HG03442 (cell line): ENCODE data around the gene HOXC6.

Source experiments
- ATAC-seq: cut with Tn5 transposase; IDR thresholded peaks from one replicate; pipeline ENCODE4 v1.9.1; 2021; ENCODE audit warnings: mild to moderate bottlenecking, moderate library complexity; ENCODE audit not compliant: unreplicated experiment

Gene HOXC6

GRCh38 chr12:53989227-53990113 lies 38.8 kb upstream of the HOXC6 start:
- no peak for ATAC-seq

- ATAC-seq = no peak
These were observed 37.7 kb upstream of the HOXC6 start for GRCh38 chr12:53990311-53991076.

DNA sequence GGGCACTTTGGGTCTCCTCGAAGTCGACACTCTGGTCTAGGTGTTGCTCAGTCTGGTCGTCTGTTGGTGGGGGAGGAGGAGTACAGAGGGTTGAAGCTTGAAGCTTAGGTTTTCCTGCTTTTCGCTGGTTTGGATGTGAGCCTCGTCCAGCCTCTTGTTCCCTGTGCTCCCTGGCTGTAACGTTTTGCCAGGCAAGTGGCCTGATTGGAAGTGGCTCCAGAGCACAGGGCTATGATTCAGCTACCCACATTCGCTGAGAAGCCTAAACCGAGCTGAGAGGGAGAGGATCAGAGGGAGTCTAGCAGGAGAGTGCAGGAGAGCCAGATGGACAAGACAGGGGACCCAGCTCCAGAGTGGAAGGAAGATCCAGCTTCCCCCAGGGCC lies 37.2 kb upstream of the HOXC6 start:
- ATAC-seq = no peak

- ATAC-seq = no peak
These were observed 35.8 kb upstream of the HOXC6 start for GRCh38 chr12:53992377-53992889.

DNA sequence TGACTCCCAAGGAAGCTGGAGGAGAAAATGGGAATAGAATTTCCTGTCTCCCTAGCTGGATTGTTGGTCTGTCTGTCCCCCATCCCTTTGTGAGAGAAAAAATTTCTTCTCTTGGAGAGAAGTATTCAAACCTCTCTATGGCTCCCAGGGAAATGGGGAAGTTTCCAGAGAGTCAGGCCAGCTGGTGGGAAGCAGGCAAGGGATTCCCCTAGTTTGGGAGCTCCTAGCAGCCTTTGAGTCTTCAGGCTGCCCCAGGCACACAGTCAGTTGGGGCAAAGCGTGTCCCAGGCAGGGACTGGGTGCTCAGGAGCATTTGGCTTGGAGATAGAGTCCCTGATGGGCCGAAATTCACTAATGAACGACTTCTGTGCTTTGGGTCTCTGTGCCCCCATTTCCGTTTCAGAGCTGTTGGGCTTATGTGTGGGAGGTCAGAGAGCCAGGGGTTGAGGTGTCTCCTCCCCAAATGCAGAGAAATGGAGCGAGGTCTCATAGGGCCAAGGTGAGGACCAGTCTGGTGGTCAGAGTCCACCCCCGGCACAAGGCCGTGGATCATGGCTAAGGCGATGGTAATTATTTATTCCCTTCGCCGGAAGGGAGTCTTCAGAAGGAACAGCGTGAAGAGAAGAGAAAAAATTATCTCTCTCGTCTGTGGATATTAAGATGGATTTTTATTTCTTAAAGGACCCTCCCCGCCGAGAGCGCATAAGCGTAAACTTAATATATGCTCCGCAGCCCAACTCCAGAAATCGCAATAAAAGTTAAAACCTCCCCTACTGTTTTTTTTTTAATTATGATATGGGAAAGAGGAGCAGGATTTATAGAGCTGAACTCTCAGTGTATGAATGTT lies 34.9 kb upstream of the HOXC6 start:
- ATAC-seq = no peak

DNA sequence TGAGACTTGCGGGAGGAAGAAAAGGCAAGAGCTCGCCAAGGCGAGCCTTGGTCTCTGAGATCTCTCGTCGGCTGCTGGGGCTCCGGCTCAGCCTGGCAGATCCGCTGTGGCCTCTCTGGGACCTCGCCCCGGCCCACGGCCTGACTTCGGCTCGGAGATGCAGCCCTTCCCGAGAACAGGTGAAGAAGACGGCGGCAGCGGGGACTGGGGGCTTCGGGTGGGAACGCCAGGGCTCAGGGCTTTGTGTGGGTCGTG lies 34.3 kb upstream of the HOXC6 start:
- no peak for ATAC-seq

GRCh38 chr12:53994264-53995001 lies 33.8 kb upstream of the HOXC6 start:
- no peak for ATAC-seq

DNA sequence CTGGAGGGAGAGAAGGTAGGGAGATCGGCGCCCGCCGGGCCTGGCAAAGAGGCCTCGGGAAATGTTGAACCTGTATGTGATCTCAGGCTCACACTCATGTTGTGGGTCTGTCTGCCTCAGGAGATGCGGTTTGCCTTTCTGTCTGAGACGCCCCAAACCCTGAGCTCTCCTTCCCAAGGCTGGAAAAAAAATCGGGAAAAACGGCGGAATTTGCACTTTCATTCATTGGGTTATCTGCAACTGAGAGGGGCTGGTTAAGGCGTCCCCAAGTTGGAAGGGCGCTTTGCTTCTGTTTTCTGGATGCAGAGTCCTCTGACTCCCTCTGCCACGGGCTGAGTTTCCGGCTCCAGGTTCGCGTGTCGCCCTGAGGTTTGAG lies 33.2 kb upstream of the HOXC6 start:
- ATAC-seq = no peak

DNA sequence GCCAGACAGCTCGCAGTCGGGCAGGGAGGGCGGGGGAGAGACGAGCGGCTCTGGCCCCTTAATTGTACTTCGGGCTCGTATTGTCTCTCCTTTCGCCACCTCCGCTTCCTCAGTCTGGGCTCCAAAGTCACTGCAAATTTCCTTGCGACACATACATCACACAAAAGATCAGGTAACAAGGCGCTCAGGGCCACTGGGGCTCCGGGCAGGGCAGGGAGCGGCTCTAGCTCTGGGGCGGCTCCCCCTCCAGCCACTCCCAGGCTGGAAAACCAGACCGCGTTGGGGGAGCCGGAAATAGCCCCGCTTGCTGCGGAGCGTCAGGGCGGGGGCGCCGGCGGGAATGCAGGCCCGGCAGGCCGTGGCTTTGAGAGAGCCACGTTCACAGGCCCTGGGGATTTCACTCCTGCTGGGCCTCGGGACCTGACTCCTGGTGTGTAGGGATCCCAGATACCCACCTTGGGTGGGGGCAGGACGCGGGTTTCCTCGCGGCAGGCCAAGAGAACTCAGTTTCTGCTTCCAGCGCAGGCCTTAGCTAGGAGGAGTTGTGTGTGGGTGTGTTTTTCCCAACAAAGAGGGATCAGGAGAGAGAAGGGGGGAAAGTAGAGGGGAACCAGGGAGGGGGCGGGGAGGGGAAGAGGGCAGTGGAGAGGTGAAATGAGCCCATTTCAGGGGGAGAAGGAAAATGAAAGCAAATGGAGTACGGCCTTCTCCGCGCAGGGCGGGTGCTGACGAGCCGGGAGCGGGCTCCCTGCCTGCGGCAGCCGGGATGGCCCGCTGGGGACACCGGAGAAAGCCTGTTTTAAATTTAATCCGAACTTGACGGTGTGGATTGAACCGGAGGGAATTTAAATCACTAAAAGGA lies 32.6 kb upstream of the HOXC6 start:
- ATAC-seq = no peak

- ATAC-seq = no peak
These were observed 31.7 kb upstream of the HOXC6 start for GRCh38 chr12:53996240-53997203.

GRCh38 chr12:53997204-53998109 lies 30.8 kb upstream of the HOXC6 start:
- no peak for ATAC-seq

DNA sequence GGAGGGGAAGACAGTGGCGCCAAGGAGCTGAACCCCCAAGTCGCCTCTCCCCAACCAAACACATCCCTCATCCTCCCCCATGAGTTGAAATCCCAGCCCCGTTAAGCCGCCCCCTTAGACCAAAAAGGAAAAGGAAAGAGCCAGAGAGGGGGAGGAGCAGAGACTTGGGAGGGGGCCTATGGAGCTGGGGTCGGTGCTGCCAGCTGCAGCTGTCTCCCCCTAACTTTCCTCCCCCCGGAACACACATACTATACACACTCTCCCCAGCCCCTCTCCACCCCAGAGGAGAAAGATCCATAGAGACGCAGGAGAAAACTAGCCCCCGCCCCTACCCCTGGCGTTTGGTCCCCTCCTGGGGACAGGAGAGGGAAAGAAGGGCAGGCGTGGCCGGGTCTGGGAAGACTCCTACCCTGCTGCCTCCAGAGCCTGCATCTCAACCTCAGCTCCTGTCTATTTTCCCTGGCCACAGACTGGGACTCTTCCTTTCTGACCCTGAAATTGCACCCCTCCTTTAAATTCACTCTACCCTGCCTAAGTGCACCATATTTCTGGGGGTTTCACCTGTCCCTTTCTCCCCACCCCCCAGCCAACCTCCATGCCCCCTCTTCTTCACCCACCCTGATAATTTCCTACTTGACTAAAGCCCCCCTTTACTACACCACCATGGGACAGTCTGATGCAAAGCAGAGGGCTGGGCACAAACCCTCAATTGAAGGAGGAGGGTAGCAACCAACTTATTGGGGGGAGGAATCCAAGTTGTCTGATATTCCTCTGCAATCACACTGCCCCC lies 29.9 kb upstream of the HOXC6 start:
- no peak for ATAC-seq

DNA sequence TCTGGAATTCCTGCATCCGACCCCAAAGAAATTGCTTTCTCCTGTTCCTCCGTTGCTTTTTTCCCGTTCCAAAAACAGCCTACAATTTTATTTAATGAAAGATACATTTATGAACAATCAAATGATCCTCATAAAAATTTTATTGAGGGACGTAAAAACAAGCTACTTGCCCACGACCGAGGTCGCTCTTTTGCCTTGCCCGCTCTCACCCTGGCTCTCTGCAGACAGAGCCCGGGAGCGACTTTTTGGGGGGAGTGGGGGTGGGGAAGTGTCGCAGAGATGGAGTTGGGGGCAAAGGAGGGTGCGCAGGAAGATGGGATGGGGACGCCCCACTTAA lies 29.4 kb upstream of the HOXC6 start:
- ATAC-seq = no peak

DNA sequence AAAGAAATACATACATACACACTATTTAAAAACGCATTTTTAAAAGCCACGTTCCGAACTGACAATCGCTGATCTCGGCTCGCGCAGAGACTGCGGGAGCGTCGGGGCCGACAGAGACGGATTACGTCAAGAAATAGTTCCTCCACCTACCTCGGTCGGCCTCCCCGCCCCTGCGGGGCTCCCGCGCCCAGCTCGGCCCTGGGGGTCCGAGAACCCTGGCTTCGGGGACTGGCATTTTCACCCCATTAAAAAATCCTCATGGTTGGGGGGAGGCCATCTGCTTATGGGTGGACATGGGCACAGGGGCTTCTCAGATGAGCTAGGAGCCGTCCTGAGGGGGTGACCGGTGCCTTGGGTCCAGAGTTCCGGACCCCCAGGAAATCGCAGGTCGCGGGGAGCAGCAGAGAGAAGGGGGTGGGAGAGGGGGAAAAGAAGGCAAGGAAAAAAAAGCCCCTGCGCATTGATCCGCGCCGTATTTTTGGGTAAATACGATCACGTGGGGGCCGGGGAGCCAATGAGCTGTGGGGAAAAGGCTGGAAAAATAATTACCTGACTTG lies 28.6 kb upstream of the HOXC6 start:
- ATAC-seq = no peak

- ATAC-seq = no peak
These were observed 27.8 kb upstream of the HOXC6 start, which contains the start of gene HOXC9 for GRCh38 chr12:54000116-54001114. TSS of gene HOXC9 (plus strand) at chr12:54000161. CDS start at chr12:54000189, 28 bp downstream.
